ENCODE measurements around the gene POLR2E. TPM values are rescaled to one million over a fixed set of nuclear protein-coding genes. Genes with fewer than 3 reads are reported as not detected.

Gene POLR2E
- total RNA-seq, 4 donors from 2014 or later: 84.1 to 142 (median 111) TPM

GRCh38 chr19:1041835-1042685 is 53.1 kb downstream of the POLR2E start:
- Histone ChIP-seq H3K4me3 (peak overlapping the region; percentile 54), H3K36me3 (peaks cover 14% of the 10 kb centered on the region), H3K4me1 (peaks cover 60% of the 10 kb centered on the region), H3K27me3 (no peaks in the 10 kb centered on the region), H3K9me3 (no peaks in the 10 kb centered on the region), H3K27ac (peak overlapping the region; percentile 69)
- no CpG with 5 or more reads among the region's 43 CpGs for WGBS
- no peak for TF ChIP-seq EP300 (IDR thresholded peaks at IDR 0.05)
- no peak for TF ChIP-seq POLR2A (IDR thresholded peaks at IDR 0.05)
- no peak for TF ChIP-seq CTCF (IDR thresholded peaks at IDR 0.05)
- no peak for TF ChIP-seq POLR2AphosphoS5 (IDR thresholded peaks at IDR 0.05)
- DNase-seq (ENCODE audit: low spot score in 2 of 2): peak in 1 of 2 donors; percentile 87

GRCh38 chr19:1041272-1041834 is 53.8 kb downstream of the POLR2E start:
- H3K9me3 ChIP-seq: no peaks in the 10 kb centered on the region
- WGBS: 8% methylated on average over 11 of the region's 26 CpGs
- peaks cover 13% of the 10 kb centered on the region for H3K36me3 ChIP-seq
- peaks cover 60% of the 10 kb centered on the region for H3K4me1 ChIP-seq
- peak overlapping the region; percentile 69 for H3K27ac ChIP-seq
- no peak for DNase-seq (ENCODE audit: low spot score in 2 of 2)
- TF ChIP-seq POLR2A (IDR thresholded peaks at IDR 0.05) (no peak), CTCF (IDR thresholded peaks at IDR 0.05) (no peak), EP300 (IDR thresholded peaks at IDR 0.05) (no peak), POLR2AphosphoS5 (IDR thresholded peaks at IDR 0.05) (no peak)
- H3K4me3 ChIP-seq: peak overlapping the region; percentile 54
- H3K27me3 ChIP-seq: no peaks in the 10 kb centered on the region

GRCh38 chr19:1040476-1041271 is 54.5 kb downstream of the POLR2E start:
- Histone ChIP-seq H3K36me3 (peaks cover 19% of the 10 kb centered on the region), H3K4me1 (peaks cover 60% of the 10 kb centered on the region), H3K9me3 (no peaks in the 10 kb centered on the region), H3K27ac (peak overlapping the region; percentile 69), H3K27me3 (no peaks in the 10 kb centered on the region), H3K4me3 (peak overlapping the region; percentile 54)
- WGBS: 2% methylated on average over 22 of the region's 27 CpGs
- TF ChIP-seq POLR2A (IDR thresholded peaks at IDR 0.05): no peak
- TF ChIP-seq CTCF (IDR thresholded peaks at IDR 0.05): no peak
- peak in 1 of 3 donors; percentile 37 for TF ChIP-seq POLR2AphosphoS5 (IDR thresholded peaks at IDR 0.05)
- DNase-seq (ENCODE audit: low spot score in 2 of 2): peak; percentile 91 to 95

GRCh38 chr19:1039646-1040475 is 55.3 kb downstream of the POLR2E start, which contains the start of gene ABCA7:
ABCA7 (plus strand) TSS chr19:1040107; CDS start chr19:1041362, 1,255 bp downstream.
- H3K4me3 ChIP-seq: peak within 1 kb of the TSS; percentile 54
- H3K4me1 ChIP-seq: peaks cover 60% of the 10 kb centered on the region
- peak in 1 of 3 donors; percentile 88 for TF ChIP-seq POLR2AphosphoS5 (IDR thresholded peaks at IDR 0.05)
- no peak for TF ChIP-seq EP300 (IDR thresholded peaks at IDR 0.05)
- WGBS: 4% methylated on average over 26 of the region's 56 CpGs
- H3K36me3 ChIP-seq: peaks cover 23% of the 10 kb centered on the region
- H3K9me3 ChIP-seq: no peaks in the 10 kb centered on the region
- H3K27me3 ChIP-seq: no peaks in the 10 kb centered on the region
- peak; percentile 97 to 98 for DNase-seq (ENCODE audit: low spot score in 2 of 2)
- H3K27ac ChIP-seq: no peak within 1 kb of the TSS
